ENCODE measurements around the gene SIRT4. TPM values are rescaled to one million over a fixed set of nuclear protein-coding genes. Genes with fewer than 3 reads are reported as not detected.
"Not testable (repeated sequence)": the region's sequence is repeated elsewhere in the genome, so short reads cannot be mapped to it uniquely, and the experiment has no call there.

The SIRT4 gene
- total RNA-seq, 2 experiments from 2014 or later: 2.0 to 3.7 TPM

GRCh38 chr12:120324841-120325417 lies 22.8 kb downstream of the SIRT4 start:
- intact Hi-C loops (cut with micrococcal nuclease): loop anchor here (1.0 to 5.0 kb wide), 8 partner anchors 8 to 387 kb away; partner anchors contain the start of genes COX6A1, MLEC, POP5 and SRSF9
- Mint-ChIP-seq H3K27me3 (ENCODE audit: low read depth) (no peaks in the 10 kb centered on the region), H3K36me3 (ENCODE audit: low read depth) (no peaks in the 10 kb centered on the region), H3K27ac (no peak overlapping the region), H3K9me3 (no peaks in the 10 kb centered on the region), H3K4me1 (ENCODE audit: low read depth) (no peaks in the 10 kb centered on the region), H3K4me3 (no peak overlapping the region)
- CTCF ChIA-PET: interaction anchor here (0.7 to 1.1 kb wide), 3 partner anchors 16 to 38 kb away, joined by 3 to 4 read pairs (median 3); partner anchors contain the start of gene SIRT4
- no peak for DNase-seq

DNA sequence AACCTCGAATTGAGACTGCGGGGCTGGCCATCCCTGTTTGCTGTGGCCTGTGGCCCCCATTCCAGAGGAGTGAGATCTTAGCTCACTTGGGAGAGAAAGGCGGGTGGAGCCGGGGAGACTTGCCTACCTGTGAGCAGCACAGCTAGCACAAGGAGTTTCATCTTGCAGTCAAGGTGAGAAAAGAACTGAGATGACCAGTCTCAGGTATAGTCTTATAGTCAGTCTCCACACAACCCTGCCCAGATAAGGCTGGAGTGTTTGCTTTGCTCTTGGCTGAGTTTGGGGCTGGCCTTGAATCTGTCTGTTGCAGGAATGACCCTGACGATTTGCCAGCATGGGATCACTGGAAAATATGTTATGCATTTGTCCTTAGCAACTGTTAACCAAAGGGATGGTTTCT lies 25.5 kb downstream of the SIRT4 start, which contains the start of gene PLA2G1B:
Gene PLA2G1B, minus strand, starts transcription at position 187 of the 400 bp plus-strand sequence. Its CDS starts 26 bp downstream, at position 161.
- no peaks in the 10 kb centered on the region for H3K9me3 Mint-ChIP-seq
- H3K36me3 Mint-ChIP-seq (ENCODE audit: low read depth): no peaks in the 10 kb centered on the region
- intact Hi-C loops (cut with micrococcal nuclease): loop anchor here (5.0 kb wide), 1 partner anchor 385 kb away; the partner anchor contains the start of gene UNC119B
- peaks cover 3% of the 10 kb centered on the region for H3K27me3 Mint-ChIP-seq (ENCODE audit: low read depth)
- CTCF ChIA-PET: interaction anchor here (0.9 to 2.7 kb wide), 4 partner anchors 25 to 175 kb away, joined by 3 to 14 read pairs (median 4); partner anchors contain the start of gene SIRT4
- no peaks in the 10 kb centered on the region for H3K4me1 Mint-ChIP-seq (ENCODE audit: low read depth)
- no peak within 1 kb of the TSS for H3K4me3 Mint-ChIP-seq
- no peak within 1 kb of the TSS for H3K27ac Mint-ChIP-seq
- DNase-seq: no peak

DNA sequence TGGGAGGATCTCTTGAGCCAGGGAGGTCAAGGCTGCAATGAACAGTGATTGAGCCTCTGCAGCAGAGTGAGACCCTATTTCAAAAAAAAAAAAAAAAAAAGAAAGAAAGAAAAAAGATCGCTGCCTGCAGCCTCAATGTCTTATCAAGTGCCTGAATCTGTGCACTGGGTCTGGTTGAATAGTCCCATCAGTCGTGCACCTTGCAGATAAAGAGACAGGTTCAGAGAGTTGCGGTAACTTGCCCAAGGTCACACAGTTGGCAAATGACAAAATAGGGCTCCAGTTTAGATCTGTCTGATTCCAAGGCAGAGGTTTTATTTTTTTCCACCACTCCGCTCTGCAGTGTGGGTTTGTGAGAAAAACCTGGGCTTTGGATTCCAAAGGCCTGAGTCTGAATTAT lies 26.1 kb downstream of the SIRT4 start:
- H3K4me3 Mint-ChIP-seq: no peak overlapping the region
- H3K4me1 Mint-ChIP-seq (ENCODE audit: low read depth): no peaks in the 10 kb centered on the region
- intact Hi-C loops (cut with micrococcal nuclease): loop anchor here (5.0 kb wide), 1 partner anchor 384 kb away; the partner anchor contains the start of gene UNC119B
- H3K36me3 Mint-ChIP-seq (ENCODE audit: low read depth): no peaks in the 10 kb centered on the region
- no peaks in the 10 kb centered on the region for H3K9me3 Mint-ChIP-seq
- CTCF ChIA-PET: interaction anchor here (0.6 to 2.7 kb wide), 2 partner anchors 102 to 255 kb away, joined by 3 to 14 read pairs; no protein-coding TSS in a partner anchor
- DNase-seq: no peak
- H3K27me3 Mint-ChIP-seq (ENCODE audit: low read depth): peaks cover 3% of the 10 kb centered on the region
- no peak overlapping the region for H3K27ac Mint-ChIP-seq

GRCh38 chr12:120331390-120331789 lies 29.3 kb downstream of the SIRT4 start:
- H3K4me3 Mint-ChIP-seq: no peak overlapping the region
- peaks cover 6% of the 10 kb centered on the region for H3K9me3 Mint-ChIP-seq
- intact Hi-C loops (cut with micrococcal nuclease): no loop called here
- DNase-seq: no peak
- no peak overlapping the region for H3K27ac Mint-ChIP-seq
- no peaks in the 10 kb centered on the region for H3K36me3 Mint-ChIP-seq (ENCODE audit: low read depth)
- CTCF ChIA-PET: no interaction called here
- H3K27me3 Mint-ChIP-seq (ENCODE audit: low read depth): peaks cover 3% of the 10 kb centered on the region
- peaks cover 3% of the 10 kb centered on the region for H3K4me1 Mint-ChIP-seq (ENCODE audit: low read depth)

DNA sequence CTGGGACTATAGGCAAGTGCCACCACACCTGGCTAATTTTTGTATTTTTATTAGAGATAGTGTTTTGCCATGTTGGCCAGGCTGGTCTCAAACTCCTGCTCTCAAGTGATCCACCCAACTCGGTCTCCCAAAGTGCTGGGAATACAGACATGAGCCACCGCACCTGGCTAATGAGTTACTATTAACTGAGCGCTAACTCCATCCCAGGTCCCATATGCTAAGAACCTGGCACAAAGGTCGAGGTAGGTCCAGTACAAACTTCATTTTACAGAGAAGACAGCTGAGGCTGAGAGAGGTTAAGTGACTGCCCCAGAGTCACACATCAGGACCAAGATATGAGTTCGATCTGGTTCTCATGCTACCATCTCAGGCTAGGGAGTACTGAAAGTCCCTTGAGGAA lies 29.9 kb downstream of the SIRT4 start:
- peaks cover 3% of the 10 kb centered on the region for H3K4me1 Mint-ChIP-seq (ENCODE audit: low read depth)
- no peak overlapping the region for H3K27ac Mint-ChIP-seq
- H3K4me3 Mint-ChIP-seq: no peak overlapping the region
- DNase-seq: no peak
- intact Hi-C loops (cut with micrococcal nuclease): no loop called here
- H3K9me3 Mint-ChIP-seq: peaks cover 11% of the 10 kb centered on the region
- H3K27me3 Mint-ChIP-seq (ENCODE audit: low read depth): peaks cover 3% of the 10 kb centered on the region
- no peaks in the 10 kb centered on the region for H3K36me3 Mint-ChIP-seq (ENCODE audit: low read depth)
- CTCF ChIA-PET: no interaction called here

- H3K36me3 Mint-ChIP-seq (ENCODE audit: low read depth): no peaks in the 10 kb centered on the region
- H3K4me3 Mint-ChIP-seq: no peak overlapping the region
- H3K27ac Mint-ChIP-seq: no peak overlapping the region
Observed at GRCh38 chr12:120332523-120332922, 30.4 kb downstream of the SIRT4 start.

DNA sequence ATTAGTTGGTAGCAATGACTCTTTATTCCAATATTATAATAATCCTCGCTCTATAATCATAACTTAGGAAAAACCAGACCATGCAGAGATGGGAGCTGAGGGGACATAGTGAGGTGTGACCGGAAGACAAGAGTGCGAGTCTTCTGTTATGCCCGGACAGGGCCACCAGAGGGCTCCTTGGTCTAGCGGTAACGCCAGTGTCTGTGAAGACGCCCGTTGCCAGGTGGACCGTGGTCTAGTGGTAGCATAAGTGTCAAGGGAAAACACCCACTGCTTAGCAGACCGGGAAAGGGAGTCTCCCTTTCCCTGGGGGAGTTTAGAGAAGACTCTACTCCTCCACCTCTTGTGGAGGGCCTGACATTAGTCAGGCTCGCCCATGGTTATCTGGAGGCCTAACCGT lies 33.3 kb downstream of the SIRT4 start:
- H3K4me1 Mint-ChIP-seq (ENCODE audit: low read depth); H3K27me3 Mint-ChIP-seq (ENCODE audit: low read depth); H3K36me3 Mint-ChIP-seq (ENCODE audit: low read depth); H3K4me3 Mint-ChIP-seq; intact Hi-C loops (cut with micrococcal nuclease); H3K27ac Mint-ChIP-seq: not testable (repeated sequence)
- peak; percentile 58 for DNase-seq
- peaks cover 22% of the 10 kb centered on the region for H3K9me3 Mint-ChIP-seq
- CTCF ChIA-PET: interaction anchor here (0.7 to 1.3 kb wide), 3 partner anchors 9 to 314 kb away, joined by 3 to 4 read pairs (median 3); no protein-coding TSS in a partner anchor

More at GRCh38 chr12:120332523-120332922, 30.4 kb downstream of the SIRT4 start:
- DNase-seq: no peak
- Mint-ChIP-seq H3K27me3 (ENCODE audit: low read depth) (peaks cover 3% of the 10 kb centered on the region), H3K9me3 (peaks cover 14% of the 10 kb centered on the region), H3K4me1 (ENCODE audit: low read depth) (peaks cover 3% of the 10 kb centered on the region)
- intact Hi-C loops (cut with micrococcal nuclease): no loop called here
- CTCF ChIA-PET: no interaction called here

DNA sequence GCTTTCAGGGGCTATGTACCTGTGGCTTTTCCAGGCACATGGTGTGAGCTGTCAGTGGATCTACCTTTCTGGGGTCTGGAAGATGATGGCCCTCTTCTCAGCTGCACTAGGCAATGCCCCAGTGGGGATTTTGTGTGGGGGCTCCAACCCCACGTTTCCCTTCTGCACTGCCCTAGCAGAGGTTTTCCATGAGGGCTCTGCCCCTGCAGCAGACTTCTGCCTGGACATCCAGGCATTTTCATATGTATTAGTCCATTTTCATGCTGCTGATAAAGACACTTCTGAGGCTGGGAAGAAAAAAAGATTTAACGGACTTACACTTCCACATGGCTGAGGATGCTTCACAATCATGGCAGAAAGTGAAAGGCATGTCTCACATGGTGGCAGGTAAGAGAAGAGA lies 34.3 kb downstream of the SIRT4 start:
- intact Hi-C loops (cut with micrococcal nuclease): not testable (repeated sequence)
- CTCF ChIA-PET: interaction anchor here (0.8 to 1.3 kb wide), 3 partner anchors 19 to 100 kb away, joined by 3 to 4 read pairs (median 3); no protein-coding TSS in a partner anchor

DNA sequence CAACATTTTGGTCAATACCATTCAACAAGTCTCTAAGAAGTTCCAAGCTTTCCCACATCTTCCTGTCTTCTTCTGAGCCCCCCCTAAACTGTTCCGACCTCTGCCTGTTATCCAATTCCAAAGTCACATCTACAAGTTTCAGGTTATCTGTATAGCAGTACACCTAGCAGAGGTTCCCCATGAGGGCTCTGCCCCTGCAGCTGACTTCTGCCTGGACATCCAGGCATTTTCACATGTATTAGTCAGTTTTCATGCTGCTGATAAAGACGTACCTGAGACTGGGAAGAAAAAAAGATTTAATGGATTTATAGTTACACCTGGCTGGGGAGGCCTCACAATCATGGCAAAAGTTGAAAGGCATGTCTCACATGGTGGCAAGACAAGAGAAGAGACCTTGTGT lies 35.6 kb downstream of the SIRT4 start:
- intact Hi-C loops (cut with micrococcal nuclease): no loop called here
- no peaks in the 10 kb centered on the region for H3K27me3 Mint-ChIP-seq (ENCODE audit: low read depth)
- H3K9me3 Mint-ChIP-seq: peaks cover 22% of the 10 kb centered on the region
- H3K4me1 Mint-ChIP-seq (ENCODE audit: low read depth): peaks cover 3% of the 10 kb centered on the region
- DNase-seq: no peak
- H3K27ac Mint-ChIP-seq: no peak overlapping the region
- CTCF ChIA-PET: interaction anchor here (1.4 kb wide), 1 partner anchor 19 kb away, joined by 3 read pairs; no protein-coding TSS in a partner anchor
- no peaks in the 10 kb centered on the region for H3K36me3 Mint-ChIP-seq (ENCODE audit: low read depth)
- H3K4me3 Mint-ChIP-seq: no peak overlapping the region

More for the DNA sequence above, 34.3 kb downstream of the SIRT4 start:
- H3K4me3 Mint-ChIP-seq; H3K27me3 Mint-ChIP-seq (ENCODE audit: low read depth); H3K4me1 Mint-ChIP-seq (ENCODE audit: low read depth); H3K27ac Mint-ChIP-seq; DNase-seq; H3K36me3 Mint-ChIP-seq (ENCODE audit: low read depth): not testable (repeated sequence)
- peaks cover 22% of the 10 kb centered on the region for H3K9me3 Mint-ChIP-seq

GRCh38 chr12:120339256-120339655 lies 37.1 kb downstream of the SIRT4 start:
- Mint-ChIP-seq H3K27me3 (ENCODE audit: low read depth) (no peaks in the 10 kb centered on the region), H3K27ac (no peak overlapping the region), H3K36me3 (ENCODE audit: low read depth) (no peaks in the 10 kb centered on the region), H3K4me1 (ENCODE audit: low read depth) (peaks cover 3% of the 10 kb centered on the region), H3K4me3 (no peak overlapping the region), H3K9me3 (peaks cover 22% of the 10 kb centered on the region)
- CTCF ChIA-PET: interaction anchor here (1.1 kb wide), 1 partner anchor 12 kb away, joined by 4 read pairs; no protein-coding TSS in a partner anchor
- intact Hi-C loops (cut with micrococcal nuclease): no loop called here
- DNase-seq: no peak

DNA sequence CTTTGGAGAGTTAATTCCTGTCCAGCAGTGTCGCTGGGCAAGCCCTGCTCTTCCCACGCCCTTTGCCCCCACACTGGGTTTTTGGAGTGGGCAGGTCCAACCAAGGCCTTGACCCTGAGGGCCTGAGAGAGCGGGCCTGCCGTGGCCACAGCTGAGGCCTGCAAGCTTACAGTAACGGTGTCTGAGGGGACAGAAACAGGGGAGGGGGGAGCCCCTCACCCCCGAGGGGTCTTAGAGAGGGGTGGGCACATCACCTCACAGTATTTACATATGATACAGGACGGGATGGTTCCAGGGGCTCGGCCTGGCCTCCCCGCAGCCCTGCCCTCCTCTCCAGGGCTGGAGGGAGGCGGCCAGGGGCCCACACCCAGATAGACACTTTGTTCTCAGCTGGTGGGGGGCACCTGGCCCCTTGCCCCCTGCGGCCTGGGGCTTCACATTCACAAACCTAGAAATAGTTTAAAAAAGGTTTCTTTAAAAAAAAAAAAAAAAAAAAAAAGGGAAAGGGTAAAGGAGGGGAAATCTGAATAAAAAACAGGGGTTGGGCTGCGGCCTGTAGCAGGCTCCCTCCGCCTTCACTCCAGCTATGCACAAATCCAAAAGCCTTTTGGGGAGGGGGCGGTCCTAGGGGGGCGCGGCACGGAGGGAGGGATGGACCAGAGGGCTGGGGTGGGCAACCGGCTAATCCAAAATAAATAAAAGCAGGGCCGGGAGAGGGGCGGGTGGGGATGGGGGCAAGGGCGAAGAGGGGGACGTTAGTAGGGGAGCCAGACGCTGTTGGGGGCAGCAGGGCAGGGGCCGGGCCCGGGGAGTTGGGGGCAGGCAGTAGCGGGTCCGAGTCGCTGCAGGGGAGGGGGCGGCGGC lies 40.3 kb downstream of the SIRT4 start:
- Mint-ChIP-seq H3K4me1 (ENCODE audit: low read depth) (no peaks in the 10 kb centered on the region), H3K36me3 (ENCODE audit: low read depth) (no peaks in the 10 kb centered on the region), H3K9me3 (peaks cover 10% of the 10 kb centered on the region), H3K4me3 (no peak overlapping the region), H3K27me3 (ENCODE audit: low read depth) (no peaks in the 10 kb centered on the region), H3K27ac (no peak overlapping the region)
- intact Hi-C loops (cut with micrococcal nuclease): no loop called here
- DNase-seq: no peak
- CTCF ChIA-PET: no interaction called here

DNA sequence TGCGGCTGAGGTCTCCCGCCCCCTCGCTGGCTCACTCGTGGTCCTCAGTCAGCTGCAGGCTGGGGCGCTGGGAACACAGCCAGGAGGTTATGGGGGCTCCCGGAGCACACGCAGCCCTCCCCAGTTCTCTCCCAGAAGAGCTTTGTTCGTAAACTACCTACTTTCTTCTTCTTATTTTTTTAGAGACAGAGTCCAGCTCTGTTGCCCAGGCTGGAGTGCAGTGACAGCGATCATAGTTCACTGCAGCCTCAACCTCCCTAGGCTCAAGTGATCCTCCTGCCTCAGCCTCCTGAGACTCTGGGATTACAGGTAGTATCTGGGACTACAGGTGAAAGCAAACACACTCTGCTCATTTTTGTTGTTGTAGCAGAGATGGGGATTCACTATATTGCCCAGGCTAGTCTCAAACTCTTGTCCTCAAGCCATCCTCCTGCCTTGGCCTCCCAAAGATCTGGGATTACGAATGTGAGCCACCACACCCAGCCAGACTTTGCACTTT lies 41.0 kb downstream of the SIRT4 start:
- H3K36me3 Mint-ChIP-seq (ENCODE audit: low read depth): no peaks in the 10 kb centered on the region
- no peaks in the 10 kb centered on the region for H3K27me3 Mint-ChIP-seq (ENCODE audit: low read depth)
- H3K4me3 Mint-ChIP-seq: no peak overlapping the region
- DNase-seq: no peak
- H3K4me1 Mint-ChIP-seq (ENCODE audit: low read depth): no peaks in the 10 kb centered on the region
- CTCF ChIA-PET: no interaction called here
- no peak overlapping the region for H3K27ac Mint-ChIP-seq
- intact Hi-C loops (cut with micrococcal nuclease): no loop called here
- H3K9me3 Mint-ChIP-seq: peaks cover 3% of the 10 kb centered on the region

Data from activated naive CD4-positive, alpha-beta T cell treated with anti-CD3 and anti-CD28 coated beads for 36 hours (primary cell).